Stimulated activated naive CD8-positive, alpha-beta T cell treated with anti-CD3 and anti-CD28 coated beads, Interleukin-15, Interleukin-2, amounts not matched to agents 100 ng/mL and 50 ng/mL, for 24 hours (primary cell): Measurements from ENCODE around the gene TNIK.

Experiments
- H3K27ac Mint-ChIP-seq: one replicate; pipeline ENCODE4 v1.8.0; 2021; ENCODE audit warnings: mild to moderate bottlenecking, mixed read lengths
- H3K27me3 Mint-ChIP-seq: one replicate; pipeline ENCODE4 v1.8.0; 2021; ENCODE audit warnings: mixed read lengths
- H3K36me3 Mint-ChIP-seq: one replicate; pipeline ENCODE4 v1.8.0; 2021; ENCODE audit warnings: low read depth, mixed read lengths
- H3K4me1 Mint-ChIP-seq: one replicate; pipeline ENCODE4 v1.8.0; 2021; ENCODE audit warnings: low read depth, mixed read lengths
- H3K4me3 Mint-ChIP-seq: one replicate; pipeline ENCODE4 v1.8.0; 2021; ENCODE audit warnings: mild to moderate bottlenecking, mixed read lengths
- H3K9me3 Mint-ChIP-seq: one replicate; pipeline ENCODE4 v1.8.0; 2021; ENCODE audit warnings: mixed read lengths

TNIK gene

DNA sequence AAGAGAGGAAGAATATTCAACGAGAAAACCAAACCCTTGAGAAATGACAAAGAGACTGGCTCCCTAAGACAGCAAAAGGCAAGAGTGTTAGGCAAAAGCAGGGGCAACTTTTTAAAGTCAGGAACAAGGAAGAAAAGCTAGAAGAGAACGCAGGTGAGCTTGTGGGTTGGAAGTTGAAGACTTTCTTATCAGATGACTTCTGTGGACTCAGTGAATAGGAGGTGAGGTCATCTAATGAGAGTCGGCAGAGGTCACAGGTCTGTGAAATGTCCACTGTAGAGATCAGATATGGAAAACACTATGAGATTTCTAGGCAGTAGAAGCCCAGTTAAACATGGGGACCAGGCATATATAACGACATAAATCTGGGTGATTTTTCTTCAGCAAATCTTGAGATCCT lies 27.2 kb upstream of the TNIK start:
- Mint-ChIP-seq H3K27me3 (no peaks in the 10 kb centered on the region), H3K4me3 (no peak overlapping the region), H3K36me3 (no peaks in the 10 kb centered on the region), H3K4me1 (peaks cover 16% of the 10 kb centered on the region), H3K27ac (no peak overlapping the region), H3K9me3 (no peaks in the 10 kb centered on the region)

DNA sequence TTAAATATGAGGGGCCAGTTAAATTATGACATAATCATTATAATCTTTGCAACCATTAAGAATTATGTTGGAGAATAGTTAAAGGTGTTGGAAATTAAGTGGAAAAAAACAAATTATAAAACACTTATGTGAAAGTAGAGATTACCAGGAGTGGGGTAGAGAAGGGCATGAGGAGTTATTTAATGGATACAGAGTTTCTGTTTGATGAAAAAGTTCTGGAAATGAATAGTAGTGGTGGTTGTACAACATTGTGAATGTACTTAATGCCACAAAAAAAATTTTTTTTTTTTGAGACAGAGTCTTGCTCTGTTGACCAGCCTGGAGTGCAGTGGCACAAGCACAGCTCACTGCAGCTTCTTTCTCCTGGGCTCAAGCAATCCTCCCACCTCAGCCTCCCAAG lies 25.1 kb upstream of the TNIK start:
- no peaks in the 10 kb centered on the region for H3K27me3 Mint-ChIP-seq
- no peaks in the 10 kb centered on the region for H3K9me3 Mint-ChIP-seq
- H3K27ac Mint-ChIP-seq, result no peak overlapping the region
- H3K4me3 Mint-ChIP-seq, result no peak overlapping the region
- peaks cover 10% of the 10 kb centered on the region for H3K4me1 Mint-ChIP-seq
- no peaks in the 10 kb centered on the region for H3K36me3 Mint-ChIP-seq

- H3K36me3 Mint-ChIP-seq, result no peaks in the 10 kb centered on the region
- peak overlapping the region; percentile 14 for H3K4me3 Mint-ChIP-seq
- H3K4me1 Mint-ChIP-seq, result peaks cover 16% of the 10 kb centered on the region
- H3K27ac Mint-ChIP-seq, result peak overlapping the region; percentile 69
- H3K9me3 Mint-ChIP-seq, result no peaks in the 10 kb centered on the region
- no peaks in the 10 kb centered on the region for H3K27me3 Mint-ChIP-seq
These were observed 20.8 kb upstream of the TNIK start for GRCh38 chr3:171481011-171481410.

DNA sequence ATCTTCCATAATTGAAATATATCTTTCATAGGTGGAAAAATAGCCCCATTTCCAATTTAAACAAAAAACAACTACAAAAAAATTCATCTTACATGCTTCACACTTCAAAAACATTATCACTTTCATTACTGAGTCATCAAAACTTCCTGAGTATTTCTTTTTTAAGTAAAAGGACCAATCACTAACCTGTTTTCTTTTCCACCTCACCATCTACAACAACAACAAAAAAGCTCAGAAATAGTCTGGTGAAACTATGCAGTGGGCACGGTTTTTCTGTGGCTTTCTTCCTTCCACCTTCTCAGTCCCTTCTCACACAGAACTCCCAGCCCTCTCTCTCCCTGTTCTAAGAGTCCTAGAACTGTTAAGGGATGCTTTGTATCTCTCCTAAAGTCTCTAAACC lies 20.3 kb upstream of the TNIK start:
- Mint-ChIP-seq H3K4me3 (peak overlapping the region; percentile 14), H3K9me3 (no peaks in the 10 kb centered on the region), H3K27ac (peak overlapping the region; percentile 69), H3K36me3 (no peaks in the 10 kb centered on the region), H3K4me1 (peaks cover 16% of the 10 kb centered on the region), H3K27me3 (no peaks in the 10 kb centered on the region)

GRCh38 chr3:171476532-171477102 lies 16.4 kb upstream of the TNIK start:
- H3K4me1 Mint-ChIP-seq, result peaks cover 16% of the 10 kb centered on the region
- no peaks in the 10 kb centered on the region for H3K27me3 Mint-ChIP-seq
- H3K9me3 Mint-ChIP-seq, result no peaks in the 10 kb centered on the region
- no peaks in the 10 kb centered on the region for H3K36me3 Mint-ChIP-seq
- no peak overlapping the region for H3K27ac Mint-ChIP-seq
- no peak overlapping the region for H3K4me3 Mint-ChIP-seq

GRCh38 chr3:171472552-171472951 lies 12.3 kb upstream of the TNIK start:
- Mint-ChIP-seq H3K4me1 (no peaks in the 10 kb centered on the region), H3K4me3 (no peak overlapping the region), H3K27ac (no peak overlapping the region), H3K9me3 (no peaks in the 10 kb centered on the region), H3K27me3 (no peaks in the 10 kb centered on the region), H3K36me3 (no peaks in the 10 kb centered on the region)

DNA sequence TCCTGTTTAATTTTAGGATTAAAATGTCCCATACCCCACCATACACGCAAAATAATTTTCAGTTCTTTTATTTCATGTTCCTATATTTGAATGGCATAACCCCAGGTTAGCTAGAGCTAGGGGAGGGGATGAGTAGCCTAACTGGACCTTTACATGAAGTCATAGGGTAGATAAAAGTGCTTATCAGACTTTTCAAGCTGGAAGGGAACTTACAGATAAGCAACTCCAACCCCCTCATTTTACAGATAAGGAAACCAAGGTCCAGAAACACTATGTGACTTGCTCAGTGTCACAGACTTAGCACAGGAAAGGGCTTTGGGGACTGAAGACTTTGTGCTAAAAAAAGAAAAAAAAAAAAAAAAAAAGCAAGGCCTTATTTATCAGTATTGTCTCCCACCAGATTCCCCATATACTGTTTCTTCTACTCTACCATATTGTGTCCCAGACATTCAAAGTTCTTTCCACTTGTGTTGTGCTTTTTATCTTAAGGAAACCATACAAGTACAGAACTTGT lies 10.6 kb upstream of the TNIK start:
- no peaks in the 10 kb centered on the region for H3K36me3 Mint-ChIP-seq
- H3K27me3 Mint-ChIP-seq, result no peaks in the 10 kb centered on the region
- no peak overlapping the region for H3K4me3 Mint-ChIP-seq
- H3K27ac Mint-ChIP-seq, result no peak overlapping the region
- no peaks in the 10 kb centered on the region for H3K9me3 Mint-ChIP-seq
- H3K4me1 Mint-ChIP-seq, result no peaks in the 10 kb centered on the region

DNA sequence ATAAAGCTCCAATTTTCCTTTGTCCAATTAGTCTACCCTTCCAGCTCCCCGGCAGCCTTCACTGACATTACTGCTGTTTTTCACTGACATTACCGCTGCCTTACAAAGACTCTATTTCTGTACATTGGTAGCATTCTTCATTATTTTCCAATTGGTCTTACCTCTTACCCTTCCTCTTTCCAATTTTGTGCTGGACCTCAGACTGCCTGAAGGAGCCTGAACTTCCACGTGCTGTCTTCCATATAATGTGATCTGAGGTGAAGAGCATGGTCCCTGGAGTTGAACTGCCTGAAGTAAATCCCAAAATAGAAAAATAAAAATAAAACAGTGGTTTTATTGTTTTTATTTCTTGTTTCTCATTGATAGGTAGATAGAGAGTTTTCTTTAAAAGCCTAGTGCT lies 9.2 kb upstream of the TNIK start:
- H3K27ac Mint-ChIP-seq, result no peak overlapping the region
- H3K4me3 Mint-ChIP-seq, result no peak overlapping the region
- no peaks in the 10 kb centered on the region for H3K27me3 Mint-ChIP-seq
- no peaks in the 10 kb centered on the region for H3K36me3 Mint-ChIP-seq
- H3K4me1 Mint-ChIP-seq, result no peaks in the 10 kb centered on the region
- H3K9me3 Mint-ChIP-seq, result no peaks in the 10 kb centered on the region

DNA sequence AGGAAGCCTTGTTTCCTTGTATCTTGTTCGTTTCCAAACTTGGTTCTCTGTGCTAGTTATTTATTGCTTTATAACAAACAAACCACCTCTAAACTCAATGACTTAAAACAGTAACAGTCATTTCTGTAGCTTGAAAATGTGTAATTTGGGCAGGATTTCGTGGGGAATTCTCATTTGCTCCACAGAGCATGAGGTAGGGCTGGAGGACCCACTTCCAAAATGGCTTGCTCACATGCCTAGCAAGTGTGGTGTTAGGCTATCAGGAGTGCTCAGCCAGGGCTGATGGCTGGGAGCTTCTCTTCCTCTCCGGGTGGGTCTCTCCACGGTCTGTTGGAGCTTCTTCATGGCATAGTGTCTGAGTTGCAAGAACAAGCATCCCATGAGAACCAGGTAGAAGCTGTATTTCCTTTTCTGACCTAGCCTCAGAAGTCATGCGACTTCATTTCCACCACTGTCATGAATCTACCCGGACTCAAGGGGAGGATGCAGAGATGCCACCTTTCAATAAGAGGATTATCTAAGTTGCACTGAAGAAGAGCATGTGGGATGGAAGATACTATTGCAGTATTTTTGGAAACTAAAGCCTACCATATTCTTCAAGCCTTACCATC lies 8.2 kb upstream of the TNIK start:
- Mint-ChIP-seq H3K4me1 (no peaks in the 10 kb centered on the region), H3K4me3 (no peak overlapping the region), H3K27me3 (no peaks in the 10 kb centered on the region), H3K36me3 (no peaks in the 10 kb centered on the region), H3K27ac (no peak overlapping the region), H3K9me3 (no peaks in the 10 kb centered on the region)

GRCh38 chr3:171465763-171466162 lies 5.6 kb upstream of the TNIK start:
- Mint-ChIP-seq H3K9me3 (no peaks in the 10 kb centered on the region), H3K4me1 (peaks cover 15% of the 10 kb centered on the region), H3K4me3 (no peak overlapping the region), H3K36me3 (no peaks in the 10 kb centered on the region), H3K27ac (no peak overlapping the region), H3K27me3 (no peaks in the 10 kb centered on the region)

DNA sequence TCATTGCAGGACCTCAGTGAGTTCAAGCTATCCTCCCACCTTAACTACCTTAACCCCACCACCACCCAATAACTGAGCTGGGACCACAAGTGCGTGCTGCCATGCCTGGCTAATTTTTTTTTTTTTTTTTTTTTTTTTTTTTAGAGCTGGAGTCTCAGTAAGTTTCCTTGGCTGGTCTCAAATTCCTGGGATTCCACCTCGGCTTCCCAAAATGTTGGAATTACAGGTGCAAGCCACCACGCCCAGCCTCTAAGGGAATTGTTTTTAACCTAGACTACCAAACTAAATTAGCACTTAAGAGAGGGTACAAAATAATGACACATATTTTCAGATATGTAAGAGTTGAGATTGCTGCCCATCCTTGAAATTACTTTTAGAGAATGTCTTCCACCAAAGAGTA lies 4.3 kb upstream of the TNIK start:
- Mint-ChIP-seq H3K27me3 (no peaks in the 10 kb centered on the region), H3K27ac (no peak overlapping the region), H3K4me1 (peaks cover 15% of the 10 kb centered on the region), H3K9me3 (no peaks in the 10 kb centered on the region), H3K36me3 (no peaks in the 10 kb centered on the region), H3K4me3 (no peak overlapping the region)

- H3K9me3 Mint-ChIP-seq, result no peaks in the 10 kb centered on the region
- H3K27me3 Mint-ChIP-seq, result no peaks in the 10 kb centered on the region
- peak overlapping the region; percentile 92 for H3K4me3 Mint-ChIP-seq
- H3K27ac Mint-ChIP-seq, result peak overlapping the region; percentile 10
- peaks cover 35% of the 10 kb centered on the region for H3K4me1 Mint-ChIP-seq
- H3K36me3 Mint-ChIP-seq, result no peaks in the 10 kb centered on the region
These were observed 2.0 kb upstream of the TNIK start for GRCh38 chr3:171462224-171462623.

DNA sequence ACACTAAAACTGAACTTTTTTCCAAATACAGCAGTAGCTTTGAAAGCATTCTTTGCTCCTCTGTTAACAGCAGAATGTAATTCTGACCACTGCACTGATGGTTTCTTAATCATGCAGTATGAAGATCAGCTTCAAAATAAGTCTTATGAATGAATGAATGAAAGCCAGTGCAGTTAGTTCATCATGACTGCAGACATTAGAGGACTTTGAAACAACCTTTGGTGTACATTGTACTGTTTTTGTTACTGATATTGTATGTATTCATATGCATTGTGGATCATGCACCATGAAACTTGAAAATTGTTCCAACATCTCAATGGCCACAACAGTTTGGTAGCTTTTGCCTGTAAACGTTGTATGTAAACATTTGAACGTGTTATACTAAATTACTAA lies 1.3 kb upstream of the TNIK start:
- peak overlapping the region; percentile 92 for H3K4me3 Mint-ChIP-seq
- no peaks in the 10 kb centered on the region for H3K36me3 Mint-ChIP-seq
- H3K27ac Mint-ChIP-seq, result peak overlapping the region; percentile 83
- no peaks in the 10 kb centered on the region for H3K9me3 Mint-ChIP-seq
- H3K27me3 Mint-ChIP-seq, result no peaks in the 10 kb centered on the region
- peaks cover 42% of the 10 kb centered on the region for H3K4me1 Mint-ChIP-seq

DNA sequence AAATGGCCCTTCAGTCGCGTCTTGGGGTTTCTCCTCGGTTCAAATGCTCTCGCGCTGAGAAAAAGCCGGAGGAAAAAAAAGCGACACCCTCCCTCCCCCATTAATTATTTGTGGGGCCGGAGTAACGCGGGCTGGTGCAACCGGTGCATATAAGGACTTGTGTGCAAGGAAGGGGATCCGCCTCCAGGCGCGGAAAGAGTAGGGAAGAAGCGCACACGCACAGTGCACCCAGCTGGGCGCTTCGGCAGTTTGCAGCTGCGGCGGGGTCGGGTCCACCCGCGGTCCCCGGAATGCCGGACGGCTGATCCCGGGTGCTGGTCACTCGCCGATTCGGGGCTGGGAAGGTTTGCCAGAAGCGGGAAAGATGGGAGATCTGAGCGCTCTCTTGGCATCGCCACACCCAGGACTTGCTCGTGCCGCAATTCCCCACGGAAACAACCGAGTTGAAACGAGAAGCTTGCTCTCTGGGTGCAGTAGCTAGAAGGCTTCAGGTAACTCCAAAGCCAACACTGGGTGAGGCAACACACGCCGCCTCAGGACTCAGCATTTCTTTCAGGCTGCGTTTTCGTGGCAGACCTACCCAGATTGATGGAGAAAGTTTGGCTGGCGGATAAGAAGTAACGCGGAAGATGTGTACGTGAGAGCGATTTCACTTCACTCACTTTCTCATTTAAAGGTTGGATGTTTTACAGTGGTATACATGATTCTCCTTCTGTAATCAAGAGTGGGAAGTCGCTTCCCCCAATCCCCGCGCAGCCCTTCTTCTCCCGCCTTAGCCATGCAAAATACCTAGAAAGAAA lies 720 bp upstream of the TNIK start:
- no peaks in the 10 kb centered on the region for H3K27me3 Mint-ChIP-seq
- no peaks in the 10 kb centered on the region for H3K9me3 Mint-ChIP-seq
- no peaks in the 10 kb centered on the region for H3K36me3 Mint-ChIP-seq
- peak overlapping the region; percentile 92 for H3K4me3 Mint-ChIP-seq
- peak overlapping the region; percentile 83 for H3K27ac Mint-ChIP-seq
- H3K4me1 Mint-ChIP-seq, result peaks cover 48% of the 10 kb centered on the region

- Mint-ChIP-seq H3K27ac (peak overlapping the region; percentile 78), H3K36me3 (no peaks in the 10 kb centered on the region), H3K4me3 (peak overlapping the region; percentile 92), H3K27me3 (no peaks in the 10 kb centered on the region), H3K9me3 (no peaks in the 10 kb centered on the region), H3K4me1 (peaks cover 52% of the 10 kb centered on the region)
These were observed 866 bp downstream of the TNIK start for GRCh38 chr3:171459137-171459941.
